ENCODE results near the gene EML1. TPM values are rescaled to one million over a fixed set of nuclear protein-coding genes. Genes with fewer than 3 reads are reported as not detected.

Gene EML1
- total RNA-seq, 1 experiment from 2014 or later: 9.5 TPM

DNA sequence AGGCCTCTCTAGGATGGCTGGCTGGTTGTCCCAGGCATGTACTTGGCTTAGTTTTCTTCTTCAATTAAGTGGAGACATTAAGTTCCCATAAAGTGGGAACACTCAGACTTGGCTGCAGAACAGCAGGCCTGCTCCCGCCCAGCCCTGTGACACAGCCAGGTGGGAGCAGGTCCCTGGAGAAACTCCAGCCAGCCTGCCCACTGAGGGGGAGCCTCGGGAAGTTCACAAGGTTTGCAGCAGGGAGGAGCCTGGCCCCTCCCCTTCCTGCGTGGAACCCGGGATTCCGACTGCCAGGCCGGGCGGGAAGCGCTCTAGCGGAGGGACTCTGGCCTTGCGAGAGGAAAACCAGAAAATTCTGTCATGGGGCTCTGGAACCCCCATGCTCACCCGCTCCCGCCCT is 173.7 kb downstream of the EML1 start:
- POLR2A ChIA-PET: no interaction called here
- Mint-ChIP-seq H3K27me3 (ENCODE audit: insufficient read depth, unreplicated experiment) (no peaks in the 10 kb centered on the region), H3K9me3 (ENCODE audit: unreplicated experiment) (no peaks in the 10 kb centered on the region), H3K4me1 (ENCODE audit: insufficient read depth, unreplicated experiment) (no peaks in the 10 kb centered on the region), H3K27ac (ENCODE audit: low read depth, unreplicated experiment) (no peak overlapping the region), H3K36me3 (ENCODE audit: insufficient read depth, unreplicated experiment) (peaks cover 6% of the 10 kb centered on the region), H3K4me3 (ENCODE audit: unreplicated experiment) (no peak overlapping the region)
- TF ChIP-seq, protein P1, sequence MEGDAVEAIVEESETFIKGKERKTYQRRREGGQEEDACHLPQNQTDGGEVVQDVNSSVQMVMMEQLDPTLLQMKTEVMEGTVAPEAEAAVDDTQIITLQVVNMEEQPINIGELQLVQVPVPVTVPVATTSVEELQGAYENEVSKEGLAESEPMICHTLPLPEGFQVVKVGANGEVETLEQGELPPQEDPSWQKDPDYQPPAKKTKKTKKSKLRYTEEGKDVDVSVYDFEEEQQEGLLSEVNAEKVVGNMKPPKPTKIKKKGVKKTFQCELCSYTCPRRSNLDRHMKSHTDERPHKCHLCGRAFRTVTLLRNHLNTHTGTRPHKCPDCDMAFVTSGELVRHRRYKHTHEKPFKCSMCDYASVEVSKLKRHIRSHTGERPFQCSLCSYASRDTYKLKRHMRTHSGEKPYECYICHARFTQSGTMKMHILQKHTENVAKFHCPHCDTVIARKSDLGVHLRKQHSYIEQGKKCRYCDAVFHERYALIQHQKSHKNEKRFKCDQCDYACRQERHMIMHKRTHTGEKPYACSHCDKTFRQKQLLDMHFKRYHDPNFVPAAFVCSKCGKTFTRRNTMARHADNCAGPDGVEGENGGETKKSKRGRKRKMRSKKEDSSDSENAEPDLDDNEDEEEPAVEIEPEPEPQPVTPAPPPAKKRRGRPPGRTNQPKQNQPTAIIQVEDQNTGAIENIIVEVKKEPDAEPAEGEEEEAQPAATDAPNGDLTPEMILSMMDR (IDR thresholded peaks at IDR 0.05; ENCODE audit: unreplicated experiment): no peak
- CTCF ChIA-PET: interaction anchor here (1.1 kb wide), 1 partner anchor 226 kb away, joined by 5 read pairs; no protein-coding TSS in a partner anchor
- no TSS peak for BruUV-seq (replicated peaks)
- intact Hi-C loops (cut with micrococcal nuclease): no loop called here
- no peak for DNase-seq (ENCODE audit: unreplicated experiment)

GRCh38 chr14:99968191-99968920 is 175.1 kb downstream of the EML1 start:
- intact Hi-C loops (cut with micrococcal nuclease): no loop called here
- ChIA-PET POLR2A (no interaction called here), CTCF (interaction anchor here (0.6 kb wide), 1 partner anchor 160 kb away, joined by 3 read pairs; no protein-coding TSS in a partner anchor)
- TF ChIP-seq, protein P1 (IDR thresholded peaks at IDR 0.05; ENCODE audit: unreplicated experiment): no peak
- Mint-ChIP-seq H3K4me3 (ENCODE audit: unreplicated experiment) (no peak overlapping the region), H3K36me3 (ENCODE audit: insufficient read depth, unreplicated experiment) (peaks cover 6% of the 10 kb centered on the region), H3K27me3 (ENCODE audit: insufficient read depth, unreplicated experiment) (no peaks in the 10 kb centered on the region), H3K27ac (ENCODE audit: low read depth, unreplicated experiment) (no peak overlapping the region), H3K9me3 (ENCODE audit: unreplicated experiment) (no peaks in the 10 kb centered on the region), H3K4me1 (ENCODE audit: insufficient read depth, unreplicated experiment) (peaks cover 7% of the 10 kb centered on the region)
- DNase-seq (ENCODE audit: unreplicated experiment): peak; percentile 27
- no TSS peak for BruUV-seq (replicated peaks)

DNA sequence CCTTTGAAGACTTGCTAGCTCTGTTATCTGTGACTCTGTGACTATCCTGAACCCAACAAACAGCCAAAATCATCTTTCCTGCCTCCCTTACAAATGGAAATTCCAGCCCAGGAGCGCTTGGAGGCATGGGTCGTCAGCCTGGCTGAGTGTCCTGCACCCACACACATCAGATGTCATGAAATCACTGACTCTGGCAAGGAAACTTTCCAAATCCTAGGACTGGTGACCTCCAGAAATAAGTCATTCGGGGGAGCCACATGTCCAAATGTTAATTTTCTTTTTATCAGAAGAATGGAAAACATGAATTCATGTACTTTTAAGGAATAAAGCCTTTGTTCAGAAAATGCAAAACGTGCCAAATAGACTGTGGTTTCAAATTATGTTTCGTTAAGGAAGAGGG is 175.7 kb downstream of the EML1 start:
- peaks cover 6% of the 10 kb centered on the region for H3K36me3 Mint-ChIP-seq (ENCODE audit: insufficient read depth, unreplicated experiment)
- H3K27ac Mint-ChIP-seq (ENCODE audit: low read depth, unreplicated experiment): no peak overlapping the region
- TF ChIP-seq, protein P1 (IDR thresholded peaks at IDR 0.05; ENCODE audit: unreplicated experiment): no peak
- no peak for DNase-seq (ENCODE audit: unreplicated experiment)
- intact Hi-C loops (cut with micrococcal nuclease): no loop called here
- H3K9me3 Mint-ChIP-seq (ENCODE audit: unreplicated experiment): no peaks in the 10 kb centered on the region
- H3K27me3 Mint-ChIP-seq (ENCODE audit: insufficient read depth, unreplicated experiment): no peaks in the 10 kb centered on the region
- ChIA-PET CTCF (interaction anchor here (0.7 kb wide), 2 partner anchors 14 to 57 kb away, joined by 3 read pairs; no protein-coding TSS in a partner anchor), POLR2A (no interaction called here)
- no peak overlapping the region for H3K4me3 Mint-ChIP-seq (ENCODE audit: unreplicated experiment)
- H3K4me1 Mint-ChIP-seq (ENCODE audit: insufficient read depth, unreplicated experiment): peaks cover 7% of the 10 kb centered on the region
- BruUV-seq (replicated peaks): no TSS peak

- DNase-seq (ENCODE audit: unreplicated experiment): no peak
- TF ChIP-seq, protein P1 (IDR thresholded peaks at IDR 0.05; ENCODE audit: unreplicated experiment): no peak
- Mint-ChIP-seq H3K4me3 (ENCODE audit: unreplicated experiment) (no peak overlapping the region), H3K27ac (ENCODE audit: low read depth, unreplicated experiment) (no peak overlapping the region), H3K4me1 (ENCODE audit: insufficient read depth, unreplicated experiment) (peaks cover 7% of the 10 kb centered on the region), H3K9me3 (ENCODE audit: unreplicated experiment) (no peaks in the 10 kb centered on the region), H3K27me3 (ENCODE audit: insufficient read depth, unreplicated experiment) (no peaks in the 10 kb centered on the region), H3K36me3 (ENCODE audit: insufficient read depth, unreplicated experiment) (peaks cover 6% of the 10 kb centered on the region)
- ChIA-PET CTCF (interaction anchor here (0.7 kb wide), 2 partner anchors 13 to 56 kb away, joined by 3 read pairs; no protein-coding TSS in a partner anchor), POLR2A (interaction anchor here (0.6 to 3.6 kb wide), 2 partner anchors 61 to 125 kb away, joined by 6 to 22 read pairs; no protein-coding TSS in a partner anchor)
- BruUV-seq (replicated peaks): no TSS peak
- intact Hi-C loops (cut with micrococcal nuclease): no loop called here
Measured at GRCh38 chr14:99969673-99970322, 176.6 kb downstream of the EML1 start.

Measured in MCF 10A (cell line).